GM23248 (cell line): ENCODE data around the gene CHMP6. TPM values are rescaled to one million over a fixed set of nuclear protein-coding genes. Genes with fewer than 3 reads are reported as not detected.

Experiments used
- DNase-seq: peaks from one replicate; pipeline ENCODE4 v3.0.0-alpha.2; 2015
- H2AFZ ChIP-seq: fragments of 200-600 bp; sonication (generic); 2 replicates; pipeline ENCODE4 v1.6.1; 2016; ENCODE audit warnings: antibody characterized with exemption
- H3F3A ChIP-seq: fragments of 200-600 bp; sonication (generic); 2 replicates; pipeline ENCODE4 v1.6.1; 2016; ENCODE audit warnings: mild to moderate bottlenecking, antibody characterized with exemption, mixed run types; ENCODE audit not compliant: insufficient read depth
- H3K27ac ChIP-seq: fragments of 200-600 bp; sonication (generic); 2 replicates; pipeline ENCODE4 v1.5.1; 2016; ENCODE audit warnings: mild to moderate bottlenecking
- H3K27me3 ChIP-seq: fragments of 200-600 bp; sonication (generic); replicated peaks from 2 replicates; pipeline ENCODE4 v1.6.1; 2016; ENCODE audit warnings: mild to moderate bottlenecking; ENCODE audit not compliant: insufficient read depth
- H3K36me3 ChIP-seq: fragments of 200-600 bp; sonication (generic); 2 replicates; pipeline ENCODE4 v1.6.1; 2016; ENCODE audit warnings: low read depth, mild to moderate bottlenecking
- H3K4me1 ChIP-seq: fragments of 200-600 bp; sonication (generic); 2 replicates; pipeline ENCODE4 v1.6.1; 2016; ENCODE audit warnings: mild to moderate bottlenecking; ENCODE audit not compliant: insufficient read depth
- H3K4me2 ChIP-seq: fragments of 200-600 bp; sonication (generic); one replicate; pipeline ENCODE4 v1.6.1; 2016; ENCODE audit warnings: mild to moderate bottlenecking; ENCODE audit not compliant: unreplicated experiment
- H3K4me3 ChIP-seq: fragments of 200-600 bp; sonication (generic); 2 replicates; pipeline ENCODE4 v1.5.1; 2016; ENCODE audit warnings: mild to moderate bottlenecking
- H3K79me2 ChIP-seq: fragments of 200-600 bp; sonication (generic); 2 replicates; pipeline ENCODE4 v1.6.1; 2016; ENCODE audit warnings: mild to moderate bottlenecking; ENCODE audit not compliant: insufficient read depth
- H3K9ac ChIP-seq: fragments of 200-600 bp; sonication (generic); 2 replicates; pipeline ENCODE4 v1.6.1; 2016; ENCODE audit warnings: mild to moderate bottlenecking
- H3K9me2 ChIP-seq: fragments of 200-600 bp; sonication (generic); 2 replicates; pipeline ENCODE4 v1.6.1; 2016; ENCODE audit warnings: mixed run types, mild to moderate bottlenecking, moderate library complexity; ENCODE audit not compliant: insufficient read depth
- H3K9me3 ChIP-seq: fragments of 200-600 bp; sonication (generic); one replicate; pipeline ENCODE4 v1.6.1; 2017; ENCODE audit warnings: low read depth
- H4K20me1 ChIP-seq: fragments of 200-600 bp; sonication (generic); 2 replicates; pipeline ENCODE4 v1.6.0; 2016; ENCODE audit not compliant: insufficient read depth
- EZH2 ChIP-seq: fragments of 200-600 bp; sonication (generic); IDR thresholded peaks from 2 replicates; pipeline ENCODE4 v1.6.1; 2018; ENCODE audit warnings: antibody characterized with exemption, mild to moderate bottlenecking; ENCODE audit not compliant: insufficient read depth, poor library complexity, severe bottlenecking
- EZH2phosphoT487 ChIP-seq: fragments of 200-600 bp; sonication (generic); IDR thresholded peaks from 2 replicates; pipeline ENCODE4 v1.6.1; 2018; ENCODE audit warnings: antibody characterized with exemption, moderate library complexity, mild to moderate bottlenecking, low read depth; ENCODE audit not compliant: insufficient read depth
- WGBS, 2 experiments: methylation state at CpG; one replicate each; pipeline ENCODE4 v1.1.6; 2015 to 2017; ENCODE audit warnings: low lambda C conversion rate in 2 of 2, low coverage in 1 of 2; ENCODE audit errors: missing lambda C conversion rate in 2 of 2; 5-methylcytosine and 5-hydroxymethylcytosine counted together
- in situ Hi-C: fragments of 300-500 bp; cut with MboI; formaldehyde crosslinking; loops from 2 replicates; pipeline ENCODE4 v1.15.0; 2020
- polyA plus RNA-seq: library from polyadenylated mRNA; unstranded; fragments of >200 nt; fragmentation: Nextera tagmentation; extraction: Ambion mirVana; gene quantifications from 2 replicates; pipeline ENCODE4 v1.2.1, GENCODE V29; 2016
- total RNA-seq: library from RNA; depleted of rRNA; stranded (reverse); fragments of >200 nt; shearing (Covaris generic); gene quantifications from 2 replicates; pipeline ENCODE4 v1.2.3, GENCODE V29; 2014

Gene CHMP6
- total and polyA plus RNA-seq, 2 experiments from 2014 or later, result 14.1 to 34.0 TPM

DNA sequence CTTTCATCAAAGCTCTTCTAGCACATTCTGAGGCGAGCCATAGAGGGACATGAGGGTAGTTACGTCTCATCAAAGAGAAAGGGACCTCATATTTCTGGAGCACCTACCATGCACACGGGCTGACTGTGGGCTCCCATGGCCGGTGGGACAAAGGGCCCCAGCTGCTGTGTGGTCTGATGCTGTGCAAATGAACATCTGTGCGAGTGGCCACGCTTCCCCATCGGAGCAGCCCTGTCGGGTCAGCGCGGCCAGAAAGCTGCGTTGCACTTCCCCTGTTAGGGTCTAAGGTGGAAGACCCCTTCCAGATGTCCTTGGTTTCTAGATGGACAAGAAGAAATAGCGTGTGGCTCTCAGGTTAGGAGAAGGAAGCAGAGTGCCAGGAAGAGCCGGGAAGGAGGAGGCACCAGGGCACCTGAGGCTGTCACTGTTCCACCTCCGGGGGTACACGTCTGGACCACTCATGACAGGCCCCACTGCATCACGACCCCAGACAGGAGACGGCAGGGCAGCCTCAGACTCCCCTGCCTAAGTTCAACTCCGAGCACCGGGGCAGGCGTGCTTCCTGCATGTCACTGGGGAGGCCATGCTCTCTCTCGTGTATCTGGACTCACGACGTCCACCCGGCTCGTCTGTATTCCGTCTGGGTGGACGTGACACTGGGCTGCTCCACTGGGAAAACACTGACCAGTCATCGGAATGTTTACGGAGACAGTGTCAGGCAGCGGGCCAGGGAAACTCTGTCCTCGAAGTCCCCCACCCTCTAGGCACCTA, 34.8 kb downstream of the CHMP6 start:
- Histone ChIP-seq H3K4me1 (no peaks in the 10 kb centered on the region), H3K36me3 (no peaks in the 10 kb centered on the region), H2AFZ (no peak overlapping the region; the same call in 1 of the 2 replicates), H3K79me2 (no peaks in the 10 kb centered on the region), H4K20me1 (no peaks in the 10 kb centered on the region), H3K9me2 (no peaks in the 10 kb centered on the region), H3F3A (peaks cover 7% of the 10 kb centered on the region), H3K9me3 (no peaks in the 10 kb centered on the region), H3K9ac (no peak overlapping the region), H3K4me2 (peak overlapping the region; percentile 44), H3K4me3 (peak overlapping the region; percentile 7; the same call in 1 of the 2 replicates), H3K27me3 (peaks cover 38% of the 10 kb centered on the region), H3K27ac (no peak overlapping the region)
- peak; percentile 38 for DNase-seq
- TF ChIP-seq EZH2phosphoT487 (no peak), EZH2 (no peak)
- in situ Hi-C loops, result no loop called here
- WGBS, 2 experiments, result 39 to 49% methylated on average over 28 to 30 of the region's 31 CpGs

DNA sequence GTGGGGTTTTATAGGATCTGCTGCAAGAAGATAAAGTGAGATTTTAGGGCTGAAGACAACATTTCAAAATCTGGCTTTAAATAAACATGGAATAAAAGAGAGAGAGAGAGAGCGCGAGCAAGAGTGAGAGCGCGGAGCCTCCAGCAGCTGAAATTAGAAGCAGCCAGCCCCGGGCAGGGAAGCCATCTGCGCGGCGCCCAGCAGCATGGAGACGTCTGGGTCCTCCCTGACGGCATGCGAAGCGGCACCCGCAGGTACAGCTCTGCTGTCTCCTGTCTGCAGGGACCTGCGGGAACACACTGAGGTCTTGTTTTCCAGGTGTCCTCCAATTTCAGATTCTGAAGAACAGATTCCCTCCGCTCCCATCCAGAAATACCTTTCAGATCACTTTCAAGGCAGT, 35.4 kb downstream of the CHMP6 start:
- H3K27me3 ChIP-seq, result peaks cover 38% of the 10 kb centered on the region
- no peaks in the 10 kb centered on the region for H3K4me1 ChIP-seq
- 11 to 16% methylated on average over 15 of the region's 15 CpGs for WGBS, 2 experiments
- no peaks in the 10 kb centered on the region for H3K79me2 ChIP-seq
- H3K9ac ChIP-seq, result no peak overlapping the region
- peaks cover 7% of the 10 kb centered on the region for H3F3A ChIP-seq
- no peaks in the 10 kb centered on the region for H3K36me3 ChIP-seq
- H3K4me2 ChIP-seq, result peak overlapping the region; percentile 44
- TF ChIP-seq EZH2, result no peak
- no peak for TF ChIP-seq EZH2phosphoT487
- in situ Hi-C loops, result no loop called here
- peak; percentile 57 for DNase-seq
- no peak overlapping the region; the same call in 1 of the 2 replicates for H2AFZ ChIP-seq
- H3K9me2 ChIP-seq, result no peaks in the 10 kb centered on the region
- H3K27ac ChIP-seq, result no peak overlapping the region
- peak overlapping the region; percentile 7; the same call in 1 of the 2 replicates for H3K4me3 ChIP-seq
- no peaks in the 10 kb centered on the region for H3K9me3 ChIP-seq
- no peaks in the 10 kb centered on the region for H4K20me1 ChIP-seq

DNA sequence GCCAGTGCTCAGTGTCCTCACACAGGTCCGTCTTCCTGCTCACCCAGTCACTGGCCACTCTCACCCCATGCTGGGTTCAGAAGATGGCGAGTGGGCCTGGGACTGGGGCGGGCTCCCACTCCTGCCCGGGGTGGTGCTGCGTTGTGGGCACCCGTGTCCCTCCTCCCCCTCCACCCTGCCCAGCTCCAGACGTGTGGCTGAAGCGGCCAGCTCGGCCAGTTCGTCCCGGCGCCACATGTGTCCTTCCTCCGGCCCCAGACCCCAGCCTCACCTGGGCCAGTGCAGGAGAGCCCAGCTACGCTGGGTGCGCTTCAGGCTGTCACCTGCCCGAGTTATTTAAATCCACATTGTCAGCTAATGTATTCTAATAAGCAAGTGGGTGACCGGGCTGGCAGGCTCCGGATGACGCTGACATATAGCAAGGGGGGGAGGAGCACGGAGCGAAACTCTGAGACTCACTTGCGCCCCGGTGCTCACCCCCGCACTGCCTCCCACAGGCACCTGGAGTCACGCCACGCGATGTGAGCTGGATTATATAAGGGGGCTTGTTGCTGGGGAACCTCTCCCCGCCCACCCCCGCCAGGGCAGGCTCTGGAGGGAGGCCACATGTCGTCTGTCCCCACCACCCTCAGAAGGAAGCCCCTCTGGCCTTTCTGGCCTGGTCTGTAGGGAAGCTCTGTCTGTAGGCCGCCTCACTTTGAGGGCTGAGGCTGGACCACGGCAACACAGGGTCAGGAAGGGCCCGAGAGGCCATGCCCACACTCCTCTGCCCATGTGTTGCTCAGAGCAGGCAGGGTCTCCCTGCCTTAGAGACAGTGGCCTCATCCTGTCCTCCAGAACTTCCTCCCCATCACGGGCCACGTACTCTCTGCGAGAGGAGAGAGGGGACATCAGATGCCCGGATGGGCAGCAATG, 36.2 kb downstream of the CHMP6 start:
- DNase-seq, result no peak
- Histone ChIP-seq H3K79me2 (no peaks in the 10 kb centered on the region), H3K4me1 (no peaks in the 10 kb centered on the region), H3K4me2 (no peak overlapping the region), H3K4me3 (no peak overlapping the region), H3K27me3 (peaks cover 38% of the 10 kb centered on the region), H3K36me3 (no peaks in the 10 kb centered on the region), H3K9me2 (no peaks in the 10 kb centered on the region), H3K9me3 (no peaks in the 10 kb centered on the region), H3F3A (peaks cover 6% of the 10 kb centered on the region), H2AFZ (no peak overlapping the region), H4K20me1 (no peaks in the 10 kb centered on the region), H3K27ac (no peak overlapping the region), H3K9ac (no peak overlapping the region)
- TF ChIP-seq EZH2phosphoT487, result no peak
- no peak for TF ChIP-seq EZH2
- in situ Hi-C loops, result no loop called here
- 66 to 72% methylated on average over 24 to 37 of the region's 37 CpGs for WGBS, 2 experiments

DNA sequence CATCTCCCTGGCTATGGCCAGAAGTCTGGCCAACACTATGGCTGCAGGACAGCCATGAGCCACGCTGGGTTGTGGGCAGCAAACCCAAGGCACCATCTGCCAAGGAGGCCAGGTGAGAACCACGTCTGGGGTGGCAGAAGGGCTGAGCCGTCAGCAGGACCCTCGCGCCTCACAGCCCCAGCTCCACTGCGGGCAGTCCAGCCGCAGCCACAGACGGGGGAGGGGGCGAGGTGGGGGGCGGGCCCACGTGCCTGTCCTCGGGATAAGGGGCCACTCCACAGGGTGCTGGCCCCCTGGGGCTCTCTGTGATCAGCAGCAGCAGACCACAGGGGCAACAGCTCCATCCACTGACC, 36.8 kb downstream of the CHMP6 start:
- no peaks in the 10 kb centered on the region for H3K9me2 ChIP-seq
- no peak for TF ChIP-seq EZH2phosphoT487
- TF ChIP-seq EZH2, result no peak
- 64 to 66% methylated on average over 9 to 12 of the region's 12 CpGs for WGBS, 2 experiments
- H3K79me2 ChIP-seq, result no peaks in the 10 kb centered on the region
- peaks cover under 1% of the 10 kb centered on the region; the same call in 1 of the 2 replicates for H3F3A ChIP-seq
- in situ Hi-C loops, result no loop called here
- peaks cover 38% of the 10 kb centered on the region for H3K27me3 ChIP-seq
- no peak overlapping the region for H3K27ac ChIP-seq
- no peaks in the 10 kb centered on the region for H3K4me1 ChIP-seq
- no peaks in the 10 kb centered on the region for H4K20me1 ChIP-seq
- no peak for DNase-seq
- no peak overlapping the region for H3K4me3 ChIP-seq
- H3K36me3 ChIP-seq, result no peaks in the 10 kb centered on the region
- no peak overlapping the region for H2AFZ ChIP-seq
- H3K9ac ChIP-seq, result no peak overlapping the region
- no peaks in the 10 kb centered on the region for H3K9me3 ChIP-seq
- H3K4me2 ChIP-seq, result no peak overlapping the region
